HepG2 (cell line): ENCODE results near the gene SDC3. TPM values are rescaled to one million over a fixed set of nuclear protein-coding genes. Genes with fewer than 3 reads are reported as not detected.
A peak's percentile ranks its signal among the peaks of the same experiment; 100 is the strongest.

ENCODE experiments used
- ATAC-seq: fragments of 200-7000 bp; cut with Tn5 transposase; 3 replicates; pipeline ENCODE4 v1.9.1; 2020; ENCODE audit warnings: mild to moderate bottlenecking, moderate library complexity
- BruUV-seq: library from RNA; stranded (reverse); fragments of 400-500 nt; replicated peaks from 2 replicates; lab custom pipeline; 2021; lab: Mats Ljungman, UMichigan
- CTCF ChIA-PET: fragments of 300-600 bp; formaldehyde crosslinking; extraction: SDS; loops from one replicate; lab custom pipeline; 2021; ENCODE audit warnings: low total read pairs, inconsistent platforms, low intra/inter-chr PET ratio; lab: Yijun Ruan, JAX
- POLR2A ChIA-PET: fragments of 350-600 bp; sonication (Branson Sonifier 250); formaldehyde crosslinking; loops from one replicate; lab custom pipeline; 2020; ENCODE audit warnings: antibody characterized with exemption, inconsistent platforms; lab: Yijun Ruan, JAX
- DNase-seq: peaks from one replicate; pipeline ENCODE4 v3.0.0-alpha.2; 2015; ENCODE audit warnings: low spot score
- FAIRE-seq: peaks from 3 replicates; lab custom pipeline; 2011; peaks lifted over from hg19 to GRCh38; lab: Jason Lieb, UNC
- H2AFZ ChIP-seq: one replicate; pipeline ENCODE4 v1.6.1; 2011; ENCODE audit warnings: low read length, inconsistent platforms
- H3K27ac ChIP-seq: fragments of 300-600 bp; 3 replicates; pipeline ENCODE4 v1.8.0; 2011; ENCODE audit warnings: mixed run types, mild to moderate bottlenecking, mixed read lengths, low read length, inconsistent platforms; ENCODE audit not compliant: insufficient read depth; ENCODE audit errors: extremely low read length
- H3K27me3 ChIP-seq, 2 experiments: fragments of 200-600 bp in 1 of 2; 2 replicates in 1 of 2; 3 replicates in 1 of 2; pipeline versions ENCODE4 v1.6.0 to v1.8.0; 2011; ENCODE audit warnings: low read length in 2 of 2, mild to moderate bottlenecking in 2 of 2, moderate library complexity in 2 of 2, inconsistent platforms in 1 of 2; ENCODE audit not compliant: insufficient read depth in 2 of 2, control insufficient read depth in 1 of 2
- H3K36me3 ChIP-seq, 2 experiments: fragments of 200-600 bp in 1 of 2; replicated peaks in 1 of 2; 2 replicates in 1 of 2; 3 replicates in 1 of 2; pipeline versions ENCODE4 v1.5.1 to v1.8.0; 2011; ENCODE audit warnings: low read length in 2 of 2, inconsistent platforms in 1 of 2; ENCODE audit not compliant: insufficient read depth in 2 of 2, control insufficient read depth in 1 of 2
- H3K4me1 ChIP-seq: 2 replicates; pipeline ENCODE4 v1.5.1; 2012; ENCODE audit warnings: low read length, inconsistent platforms; ENCODE audit not compliant: insufficient read depth
- H3K4me2 ChIP-seq: 2 replicates; pipeline ENCODE4 v1.6.0; 2011; ENCODE audit warnings: low read depth, low read length, inconsistent platforms
- H3K4me3 ChIP-seq, 3 experiments: fragments of 200-600 bp in 1 of 3; sonication (generic), shearing (Covaris generic) in 1 of 3; replicated peaks in 1 of 3; 2 replicates each; pipeline ENCODE4 v1.5.1; 2011 to 2016; ENCODE audit warnings: low read length in 3 of 3, inconsistent platforms in 2 of 3, low read depth in 2 of 3, mild to moderate bottlenecking in 2 of 3, control low read depth in 1 of 3, mixed read lengths in 1 of 3; ENCODE audit not compliant: insufficient read depth in 1 of 3
- H3K79me2 ChIP-seq: one replicate; pipeline ENCODE4 v1.6.1; 2011; ENCODE audit warnings: low read length, inconsistent platforms; ENCODE audit not compliant: insufficient read depth
- H3K9ac ChIP-seq: 2 replicates; pipeline ENCODE4 v1.6.0; 2011; ENCODE audit warnings: mild to moderate bottlenecking, low read depth, low read length, inconsistent platforms; ENCODE audit not compliant: insufficient read depth
- H3K9me3 ChIP-seq: 2 replicates; pipeline ENCODE4 v1.5.1; 2012; ENCODE audit warnings: mild to moderate bottlenecking, low read length
- H4K20me1 ChIP-seq: 2 replicates; pipeline ENCODE4 v1.6.0; 2011; ENCODE audit warnings: inconsistent platforms, mild to moderate bottlenecking, low read length, moderate library complexity; ENCODE audit not compliant: insufficient read depth
- ADNP ChIP-seq: sonication (generic); formaldehyde crosslinking; IDR thresholded peaks from 2 replicates; pipeline ENCODE4 v1.4.0; 2020; ENCODE audit warnings: missing genetic modification reagents
- EP300 ChIP-seq, 3 experiments: sonication (generic) in 1 of 3; formaldehyde crosslinking in 1 of 3; IDR thresholded peaks; 2 replicates each; pipeline versions ENCODE4 v1.5.1 to v1.6.1; 2011 to 2020; ENCODE audit warnings: low read depth in 2 of 3, low read length in 2 of 3, borderline replicate concordance in 1 of 3, improper control_type of control experiment in 1 of 3, mild to moderate bottlenecking in 1 of 3, missing genetic modification reagents in 1 of 3, moderate library complexity in 1 of 3
- MAFG ChIP-seq: sonication (generic); formaldehyde crosslinking; IDR thresholded peaks from 2 replicates; pipeline ENCODE4 v1.5.1; 2020; ENCODE audit warnings: mild to moderate bottlenecking, missing genetic modification reagents
- MED8 ChIP-seq: sonication (generic); formaldehyde crosslinking; IDR thresholded peaks from 2 replicates; pipeline ENCODE4 v1.8.1; 2023; ENCODE audit warnings: mild to moderate bottlenecking, missing genetic modification reagents; ENCODE audit not compliant: insufficient replicate concordance
- MXI1 ChIP-seq: IDR thresholded peaks from 3 replicates; pipeline ENCODE4 v1.6.1; 2012; ENCODE audit warnings: low read depth, low read length, inconsistent platforms, borderline replicate concordance
- NFKBIZ ChIP-seq: IDR thresholded peaks from 2 replicates; pipeline ENCODE4 v1.6.1; 2018; ENCODE audit warnings: missing genetic modification reagents, missing compliant biosample characterization
- POLR2AphosphoS2 ChIP-seq: IDR thresholded peaks from 2 replicates; pipeline ENCODE4 v1.6.1; 2011; ENCODE audit warnings: low read depth, low read length, improper control_type of control experiment
- RBFOX2 ChIP-seq: fragments of 200-400 bp; formaldehyde crosslinking; IDR thresholded peaks from 2 replicates; pipeline ENCODE4 v1.6.1; 2017; ENCODE audit warnings: low read depth, mild to moderate bottlenecking, low read length
- RBM39 ChIP-seq: fragments of 200-400 bp; formaldehyde crosslinking; IDR thresholded peaks from one replicate; pipeline ENCODE4 v1.6.1; 2018; ENCODE audit warnings: antibody characterized with exemption, mild to moderate bottlenecking, low read depth, low read length; ENCODE audit not compliant: poor library complexity, severe bottlenecking
- THYN1 ChIP-seq: sonication (generic); formaldehyde crosslinking; IDR thresholded peaks from 2 replicates; pipeline ENCODE4 v1.8.1; 2023; ENCODE audit warnings: low read depth, mild to moderate bottlenecking, moderate library complexity, missing genetic modification reagents, borderline replicate concordance
- ZIK1 ChIP-seq: sonication (generic); formaldehyde crosslinking; IDR thresholded peaks from 2 replicates; pipeline ENCODE4 v1.5.0; 2020; ENCODE audit warnings: mild to moderate bottlenecking, low read depth, missing genetic modification reagents, borderline replicate concordance
- ZNF20 ChIP-seq: sonication (generic); formaldehyde crosslinking; IDR thresholded peaks from 2 replicates; pipeline ENCODE4 v1.4.0; 2020; ENCODE audit warnings: mild to moderate bottlenecking, moderate library complexity, missing genetic modification reagents
- ZNF564 ChIP-seq: sonication (generic); formaldehyde crosslinking; IDR thresholded peaks from 2 replicates; pipeline ENCODE4 v1.8.1; 2023; ENCODE audit warnings: mild to moderate bottlenecking, missing genetic modification reagents
- ZNF749 ChIP-seq: sonication (generic); formaldehyde crosslinking; IDR thresholded peaks from 2 replicates; pipeline ENCODE4 v1.8.0; 2022; ENCODE audit warnings: mild to moderate bottlenecking, missing genetic modification reagents, moderate library complexity, borderline replicate concordance
- ZSCAN29 ChIP-seq: sonication (generic); formaldehyde crosslinking; conservative IDR thresholded peaks from 2 replicates; pipeline ENCODE4 v1.4.0; 2020; ENCODE audit warnings: mild to moderate bottlenecking, missing genetic modification reagents
- WGBS: methylation state at CpG from one replicate; pipeline ENCODE4 v1.1.6; 2017; ENCODE audit warnings: low lambda C conversion rate; 5-methylcytosine and 5-hydroxymethylcytosine counted together
- in situ Hi-C: cut with HindIII; loops from 2 replicates; pipeline ENCODE4 v1.10.0; 2017; ENCODE audit warnings: low pct_unique_long_range_greater_than_20kb; ENCODE audit not compliant: extremely low pct_ligation_motif_present
- intact Hi-C: fragments of 100-400 bp; cut with micrococcal nuclease; formaldehyde crosslinking; loops from one replicate; pipeline ENCODE4 v1.10.0; 2022; ENCODE audit not compliant: unreplicated experiment
- polyA plus RNA-seq, 8 experiments: library from polyadenylated mRNA; depleted of rRNA in 3 of 8; stranded (reverse) in 7 of 8; unstranded in 1 of 8; fragments of >200 nt; fragmentation: Illumina TruSeq in 4 of 8; extraction: Trizol in 4 of 8; gene quantifications; 2 replicates each; pipeline versions ENCODE4 v1.2.1 to v1.2.3, GENCODE V29; 2011 to 2016; ENCODE audit warnings: low read depth in 4 of 8, missing spikeins in 1 of 8, mixed read lengths in 1 of 8; ENCODE audit not compliant: insufficient read depth in 1 of 8
- total RNA-seq, 5 experiments: library from RNA; depleted of rRNA; stranded (reverse); fragments of >200 nt; fragmentation: Illumina TruSeq; extraction: Trizol; gene quantifications; 2 replicates each; pipeline ENCODE4 v1.2.3, GENCODE V29; 2016; ENCODE audit warnings: low read depth in 1 of 5
- TF ChIP-seq, protein P1 (sequence below): sonication (generic); formaldehyde crosslinking; IDR thresholded peaks from 2 replicates; pipeline ENCODE4 v1.9.0; 2021; ENCODE audit warnings: missing genetic modification reagents, mild to moderate bottlenecking, borderline replicate concordance
- TF ChIP-seq, protein P2 (sequence below): sonication (generic); formaldehyde crosslinking; IDR thresholded peaks from 2 replicates; pipeline ENCODE4 v1.4.0; 2020; ENCODE audit warnings: missing genetic modification reagents
- TF ChIP-seq, protein P3 (sequence below): sonication (generic); formaldehyde crosslinking; IDR thresholded peaks from 2 replicates; pipeline ENCODE4 v1.4.0; 2020; ENCODE audit warnings: missing genetic modification reagents, borderline replicate concordance
- TF ChIP-seq, protein P4 (sequence below): IDR thresholded peaks from 2 replicates; pipeline ENCODE4 v1.6.1; 2018; ENCODE audit warnings: missing genetic modification reagents
- TF ChIP-seq, protein P5 (sequence below): IDR thresholded peaks from 2 replicates; pipeline ENCODE4 v1.6.1; 2016; ENCODE audit warnings: missing genetic modification reagents, missing compliant biosample characterization

Gene SDC3
- total and polyA plus RNA-seq, 2 of the 13 experiments (the other 11 are each of a cell fraction or from before 2014, with no cell fraction given), result 0.49 to 0.84 TPM

DNA sequence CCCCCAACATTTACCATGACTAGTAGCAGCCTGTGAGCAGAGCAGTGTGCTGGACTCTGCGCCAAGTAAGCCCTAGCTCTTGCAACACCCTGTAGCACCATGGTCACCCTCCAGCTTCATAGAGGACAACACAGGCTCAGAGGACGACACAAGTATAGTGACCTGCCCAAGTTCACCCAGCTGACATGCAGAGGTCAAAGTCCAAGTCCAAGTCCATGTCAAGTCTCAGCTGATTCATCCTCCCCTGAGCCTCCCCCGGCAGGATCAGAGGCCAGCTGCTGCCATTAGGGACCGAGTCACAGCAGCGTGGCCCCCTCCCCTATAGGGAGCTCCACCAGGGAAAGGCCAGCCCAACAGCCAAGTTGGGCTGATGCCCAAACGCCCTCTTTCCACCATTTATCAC, 15.9 kb downstream of the SDC3 start:
- H3K4me1 ChIP-seq, result peaks cover 27% of the 10 kb centered on the region
- no peak overlapping the region for H3K9ac ChIP-seq
- peaks cover 0 to 2% of the 10 kb centered on the region in 2 experiments; a peak in 2 of 5 replicates for H3K27me3 ChIP-seq
- no peak overlapping the region for H3K4me3 ChIP-seq
- no peaks in the 10 kb centered on the region for H3K36me3 ChIP-seq
- 0% methylated on average over 2 of the region's 6 CpGs for WGBS
- DNase-seq (peak; percentile 76), FAIRE-seq (peak; percentile 88), ATAC-seq (peak; percentile 94)
- H3K27ac ChIP-seq, result no peak overlapping the region
- H3K79me2 ChIP-seq, result no peaks in the 10 kb centered on the region
- H2AFZ ChIP-seq, result no peak overlapping the region
- ChIA-PET CTCF (no interaction called here), POLR2A (interaction anchor here (1.4 kb wide), 1 partner anchor 45 kb away, joined by 3 read pairs; no protein-coding TSS in a partner anchor)
- in situ Hi-C loops, result no loop called here
- no peaks in the 10 kb centered on the region for H3K9me3 ChIP-seq
- no peaks in the 10 kb centered on the region for H4K20me1 ChIP-seq
- no peak overlapping the region; the same call in 1 of the 2 replicates for H3K4me2 ChIP-seq
- intact Hi-C loops, result no loop called here
- BruUV-seq, result no TSS peak
- TF ChIP-seq, protein P1, sequence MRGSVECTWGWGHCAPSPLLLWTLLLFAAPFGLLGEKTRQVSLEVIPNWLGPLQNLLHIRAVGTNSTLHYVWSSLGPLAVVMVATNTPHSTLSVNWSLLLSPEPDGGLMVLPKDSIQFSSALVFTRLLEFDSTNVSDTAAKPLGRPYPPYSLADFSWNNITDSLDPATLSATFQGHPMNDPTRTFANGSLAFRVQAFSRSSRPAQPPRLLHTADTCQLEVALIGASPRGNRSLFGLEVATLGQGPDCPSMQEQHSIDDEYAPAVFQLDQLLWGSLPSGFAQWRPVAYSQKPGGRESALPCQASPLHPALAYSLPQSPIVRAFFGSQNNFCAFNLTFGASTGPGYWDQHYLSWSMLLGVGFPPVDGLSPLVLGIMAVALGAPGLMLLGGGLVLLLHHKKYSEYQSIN (CRISPR knock-in tag), result no peak
- TF ChIP-seq MAFG (CRISPR knock-in tag) (no peak), ZIK1 (CRISPR knock-in tag) (no peak), MED8 (no peak), ZNF564 (CRISPR knock-in tag) (no peak), RBM39 (no peak), ZNF20 (no peak), EP300 (IDR thresholded peaks at IDR 0.05; ENCODE audit: low read depth in 2 of 2, low read length in 2 of 2) (no peak), EP300 (CRISPR knock-in tag; IDR thresholded peaks at IDR 0.05; ENCODE audit: borderline replicate concordance) (no peak), THYN1 (CRISPR knock-in tag) (no peak), POLR2AphosphoS2 (no peak), NFKBIZ (CRISPR knock-in tag) (no peak), ZSCAN29 (CRISPR knock-in tag) (no peak), RBFOX2 (no peak), MXI1 (no peak), ZNF749 (CRISPR knock-in tag) (no peak), ADNP (CRISPR knock-in tag) (no peak)
- TF ChIP-seq, protein P2, sequence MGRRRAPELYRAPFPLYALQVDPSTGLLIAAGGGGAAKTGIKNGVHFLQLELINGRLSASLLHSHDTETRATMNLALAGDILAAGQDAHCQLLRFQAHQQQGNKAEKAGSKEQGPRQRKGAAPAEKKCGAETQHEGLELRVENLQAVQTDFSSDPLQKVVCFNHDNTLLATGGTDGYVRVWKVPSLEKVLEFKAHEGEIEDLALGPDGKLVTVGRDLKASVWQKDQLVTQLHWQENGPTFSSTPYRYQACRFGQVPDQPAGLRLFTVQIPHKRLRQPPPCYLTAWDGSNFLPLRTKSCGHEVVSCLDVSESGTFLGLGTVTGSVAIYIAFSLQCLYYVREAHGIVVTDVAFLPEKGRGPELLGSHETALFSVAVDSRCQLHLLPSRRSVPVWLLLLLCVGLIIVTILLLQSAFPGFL, result no peak
- TF ChIP-seq, protein P3, sequence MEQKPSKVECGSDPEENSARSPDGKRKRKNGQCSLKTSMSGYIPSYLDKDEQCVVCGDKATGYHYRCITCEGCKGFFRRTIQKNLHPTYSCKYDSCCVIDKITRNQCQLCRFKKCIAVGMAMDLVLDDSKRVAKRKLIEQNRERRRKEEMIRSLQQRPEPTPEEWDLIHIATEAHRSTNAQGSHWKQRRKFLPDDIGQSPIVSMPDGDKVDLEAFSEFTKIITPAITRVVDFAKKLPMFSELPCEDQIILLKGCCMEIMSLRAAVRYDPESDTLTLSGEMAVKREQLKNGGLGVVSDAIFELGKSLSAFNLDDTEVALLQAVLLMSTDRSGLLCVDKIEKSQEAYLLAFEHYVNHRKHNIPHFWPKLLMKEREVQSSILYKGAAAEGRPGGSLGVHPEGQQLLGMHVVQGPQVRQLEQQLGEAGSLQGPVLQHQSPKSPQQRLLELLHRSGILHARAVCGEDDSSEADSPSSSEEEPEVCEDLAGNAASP, result peak; percentile 54; the same call in 1 of the 2 replicates
- TF ChIP-seq, protein P4, sequence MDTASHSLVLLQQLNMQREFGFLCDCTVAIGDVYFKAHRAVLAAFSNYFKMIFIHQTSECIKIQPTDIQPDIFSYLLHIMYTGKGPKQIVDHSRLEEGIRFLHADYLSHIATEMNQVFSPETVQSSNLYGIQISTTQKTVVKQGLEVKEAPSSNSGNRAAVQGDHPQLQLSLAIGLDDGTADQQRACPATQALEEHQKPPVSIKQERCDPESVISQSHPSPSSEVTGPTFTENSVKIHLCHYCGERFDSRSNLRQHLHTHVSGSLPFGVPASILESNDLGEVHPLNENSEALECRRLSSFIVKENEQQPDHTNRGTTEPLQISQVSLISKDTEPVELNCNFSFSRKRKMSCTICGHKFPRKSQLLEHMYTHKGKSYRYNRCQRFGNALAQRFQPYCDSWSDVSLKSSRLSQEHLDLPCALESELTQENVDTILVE (CRISPR knock-in tag), result no peak
- TF ChIP-seq, protein P5, sequence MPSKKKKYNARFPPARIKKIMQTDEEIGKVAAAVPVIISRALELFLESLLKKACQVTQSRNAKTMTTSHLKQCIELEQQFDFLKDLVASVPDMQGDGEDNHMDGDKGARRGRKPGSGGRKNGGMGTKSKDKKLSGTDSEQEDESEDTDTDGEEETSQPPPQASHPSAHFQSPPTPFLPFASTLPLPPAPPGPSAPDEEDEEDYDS (CRISPR knock-in tag), result no peak
